Measurements from ENCODE around the gene YBEY.

The YBEY gene

GRCh38 chr21:46325073-46325912 lies 39.2 kb downstream of the YBEY start:
- in situ Hi-C loops (cut with MboI; ENCODE audit: low sequenced_read_pairs), result no loop called here

GRCh38 chr21:46326110-46326703 lies 40.1 kb downstream of the YBEY start:
- in situ Hi-C loops (cut with MboI; ENCODE audit: low sequenced_read_pairs), result no loop called here

- in situ Hi-C loops (cut with MboI; ENCODE audit: low sequenced_read_pairs), result no loop called here
These were observed 41.6 kb downstream of the YBEY start for GRCh38 chr21:46327711-46328110.

GRCh38 chr21:46328151-46328550 lies 42.0 kb downstream of the YBEY start:
- in situ Hi-C loops (cut with MboI; ENCODE audit: low sequenced_read_pairs), result no loop called here

- in situ Hi-C loops (cut with MboI; ENCODE audit: low sequenced_read_pairs), result no loop called here
These were observed 43.7 kb downstream of the YBEY start for GRCh38 chr21:46329796-46330195.

GRCh38 chr21:46334351-46335140 lies 48.4 kb downstream of the YBEY start:
- in situ Hi-C loops (cut with MboI; ENCODE audit: low sequenced_read_pairs), result no loop called here

GRCh38 chr21:46336603-46337002 lies 50.5 kb downstream of the YBEY start:
- in situ Hi-C loops (cut with MboI; ENCODE audit: low sequenced_read_pairs), result no loop called here

- in situ Hi-C loops (cut with MboI; ENCODE audit: low sequenced_read_pairs), result no loop called here
These were observed 54.9 kb downstream of the YBEY start for GRCh38 chr21:46340998-46341397.

- in situ Hi-C loops (cut with MboI; ENCODE audit: low sequenced_read_pairs), result no loop called here
These were observed 58.2 kb downstream of the YBEY start for GRCh38 chr21:46344219-46344915.

- in situ Hi-C loops (cut with MboI; ENCODE audit: low sequenced_read_pairs), result no loop called here
These were observed 59.7 kb downstream of the YBEY start for GRCh38 chr21:46345861-46346260.

- in situ Hi-C loops (cut with MboI; ENCODE audit: low sequenced_read_pairs), result no loop called here
These were observed 60.4 kb downstream of the YBEY start for GRCh38 chr21:46346296-46347202.

- in situ Hi-C loops (cut with MboI; ENCODE audit: low sequenced_read_pairs), result no loop called here
These were observed 61.0 kb downstream of the YBEY start for GRCh38 chr21:46347203-46347550.
